GM15510 (cell line): Measurements from ENCODE around the gene RAPGEF6.

Experiments
- POLR2A ChIP-seq: IDR thresholded peaks from 3 replicates; pipeline ENCODE4 v1.6.1; 2011; ENCODE audit warnings: borderline replicate concordance; ENCODE audit not compliant: insufficient read length; ENCODE audit errors: extremely low read depth

The RAPGEF6 gene

DNA sequence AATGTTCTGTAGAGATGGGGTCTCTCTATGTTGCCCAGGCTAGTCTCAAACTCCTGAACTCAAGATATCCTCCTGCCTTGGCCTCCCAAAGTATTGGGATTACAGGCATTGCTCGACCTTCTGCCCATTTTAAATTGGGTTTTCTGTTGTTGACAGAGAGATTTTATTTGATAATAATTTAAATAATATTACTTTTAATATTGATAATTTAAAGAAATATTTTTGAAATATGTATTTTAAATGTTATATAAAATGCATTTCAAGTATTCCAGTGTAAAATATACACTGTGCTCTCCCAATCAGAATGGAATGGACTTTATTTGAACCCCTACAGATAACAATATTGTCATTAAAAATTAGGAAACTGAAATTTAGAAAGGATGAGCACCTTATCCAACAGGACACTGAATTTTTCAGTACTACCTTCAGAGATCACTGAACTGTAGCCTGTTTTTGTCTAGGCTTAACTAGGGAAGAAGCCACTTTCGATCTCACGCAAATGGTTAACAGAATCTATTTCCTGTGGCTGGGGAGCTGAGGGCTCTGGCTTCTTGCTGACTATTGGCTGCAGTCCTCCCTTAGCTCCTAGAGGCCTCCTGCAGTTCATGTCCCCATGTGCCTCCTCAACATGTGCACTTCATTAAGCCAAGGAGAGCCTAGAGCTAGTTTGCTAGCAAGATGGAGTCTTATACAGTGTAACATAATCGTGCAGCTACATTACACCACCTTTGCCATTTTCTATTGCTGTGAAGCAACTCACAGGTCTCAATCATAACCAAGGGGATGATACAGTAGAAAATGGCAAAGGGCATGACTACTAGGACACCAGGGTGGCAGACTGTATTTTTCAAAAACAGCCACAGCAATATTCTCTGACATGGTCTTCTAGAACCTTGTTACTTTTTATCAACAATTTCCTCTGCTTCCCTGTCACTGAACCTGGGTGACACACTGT is 221.1 kb downstream of the RAPGEF6 start:
- no peak for TF ChIP-seq POLR2A

DNA sequence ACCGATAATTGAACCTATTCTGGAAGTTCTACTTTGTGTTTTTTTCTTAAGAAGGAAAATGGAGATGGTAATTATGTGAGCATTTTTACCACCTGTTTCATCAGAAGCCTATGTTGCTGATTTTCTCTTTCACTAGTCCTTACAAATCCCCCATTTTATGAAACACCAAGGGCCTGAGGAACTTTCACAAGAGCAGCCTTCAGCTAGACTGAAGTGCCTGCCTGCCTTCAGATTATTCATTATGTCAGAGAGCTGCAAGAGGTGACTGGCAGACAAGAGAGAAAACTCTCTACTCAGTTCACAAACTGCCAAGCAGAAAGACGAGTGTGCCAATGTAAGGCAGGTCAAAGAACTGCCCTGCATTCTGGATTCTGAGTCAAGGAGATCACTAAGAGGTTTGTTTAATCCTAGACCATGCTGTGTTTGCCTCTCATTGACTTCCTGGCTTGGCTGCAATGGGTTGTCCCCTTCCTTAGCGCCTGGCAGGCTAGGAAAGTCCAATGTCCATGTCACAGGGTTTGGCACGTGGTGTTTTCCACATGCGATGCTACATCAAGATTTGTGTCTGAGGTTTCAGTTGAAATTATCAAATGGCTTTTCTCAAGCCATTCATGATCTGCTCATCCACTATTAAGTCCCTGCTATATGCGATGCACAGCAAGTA is 227.9 kb downstream of the RAPGEF6 start:
- no peak for TF ChIP-seq POLR2A

DNA sequence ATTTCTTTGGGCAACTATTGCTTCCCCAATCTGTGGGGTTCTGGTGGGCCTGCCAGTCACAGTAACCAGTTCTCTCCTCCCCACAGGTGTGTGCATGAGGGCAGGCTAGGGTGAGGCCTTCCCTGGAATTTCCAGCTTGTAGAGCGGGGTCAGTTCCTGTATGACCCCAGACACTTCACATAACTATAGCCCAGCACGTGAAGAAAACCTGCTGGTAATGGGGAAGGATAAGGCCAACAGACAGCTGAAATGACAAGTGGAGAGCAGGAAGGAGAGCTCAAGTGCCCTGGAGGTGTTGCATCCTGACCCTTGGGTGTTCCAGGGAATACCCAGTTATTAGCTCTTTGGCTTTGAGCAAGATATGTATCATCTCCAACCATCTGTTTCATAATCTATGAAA is 229.0 kb downstream of the RAPGEF6 start:
- TF ChIP-seq POLR2A, result no peak

DNA sequence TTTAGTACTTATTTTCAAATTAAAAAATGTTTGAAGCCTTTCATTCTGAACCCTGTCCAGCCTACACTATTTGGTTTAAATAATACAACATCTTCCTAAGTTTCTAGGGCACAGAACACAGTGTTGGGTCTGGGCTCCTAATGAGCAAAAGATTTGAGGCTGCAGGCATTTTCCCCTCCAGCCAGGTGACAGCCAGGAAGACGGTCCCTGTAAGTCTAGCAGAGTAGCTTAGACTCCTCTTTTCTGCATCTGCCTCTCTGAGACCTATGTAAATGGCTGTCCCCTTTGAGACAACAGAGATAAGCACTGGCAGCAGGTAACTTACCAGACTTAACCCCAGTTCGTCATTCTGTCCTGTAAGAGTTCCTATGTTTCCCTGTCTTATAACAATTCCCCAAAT is 229.4 kb downstream of the RAPGEF6 start:
- no peak for TF ChIP-seq POLR2A

DNA sequence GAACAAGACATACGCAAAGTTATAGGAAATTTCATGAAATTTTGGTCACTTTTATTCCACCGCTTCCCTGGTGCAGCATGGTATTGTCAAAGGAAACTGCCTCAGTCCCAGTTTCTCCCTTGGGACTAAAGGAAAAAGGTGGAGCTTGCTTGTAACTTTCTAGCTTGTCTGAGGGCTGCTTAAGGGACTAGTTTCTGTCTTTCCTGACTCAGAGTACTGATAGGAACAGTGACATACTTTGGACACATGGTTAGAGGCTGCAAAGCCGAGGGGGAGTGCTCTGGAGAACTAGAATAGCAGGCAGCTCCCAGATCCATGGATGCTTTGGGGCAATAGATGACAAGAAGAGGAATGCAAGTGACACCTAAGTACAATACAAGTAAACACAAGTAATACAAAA is 234.4 kb downstream of the RAPGEF6 start:
- TF ChIP-seq POLR2A, result no peak

DNA sequence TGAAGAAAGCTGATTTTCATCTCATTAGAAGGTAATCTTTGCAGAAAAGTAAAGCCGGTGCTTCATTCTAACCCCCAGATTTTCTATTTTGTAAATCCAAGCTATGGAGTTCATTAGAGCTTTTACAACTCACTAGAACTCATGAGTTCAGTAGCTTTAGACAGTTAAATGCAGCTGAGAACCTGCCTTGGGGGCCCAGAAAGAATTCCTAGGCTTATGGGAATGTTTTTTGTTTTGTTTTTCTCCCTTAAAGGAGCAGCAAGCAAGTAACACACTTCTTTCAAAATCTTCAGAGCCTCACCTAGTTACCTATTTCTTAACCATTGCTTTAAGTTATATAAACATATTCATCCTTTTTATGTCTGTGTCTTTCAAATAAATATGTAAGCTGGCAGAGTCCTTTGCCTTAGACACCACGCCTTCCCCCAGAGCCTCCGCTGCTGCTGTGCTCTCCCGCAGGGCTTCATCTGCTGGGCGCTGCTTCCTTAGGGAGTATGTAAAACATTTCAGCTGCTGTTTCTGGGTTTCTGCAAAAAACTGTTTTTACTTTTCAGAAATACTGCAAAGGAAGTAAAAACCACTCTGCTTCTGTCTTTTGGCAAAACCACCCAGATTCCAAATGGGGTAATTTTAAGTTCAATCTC is 238.3 kb downstream of the RAPGEF6 start:
- TF ChIP-seq POLR2A, result no peak

DNA sequence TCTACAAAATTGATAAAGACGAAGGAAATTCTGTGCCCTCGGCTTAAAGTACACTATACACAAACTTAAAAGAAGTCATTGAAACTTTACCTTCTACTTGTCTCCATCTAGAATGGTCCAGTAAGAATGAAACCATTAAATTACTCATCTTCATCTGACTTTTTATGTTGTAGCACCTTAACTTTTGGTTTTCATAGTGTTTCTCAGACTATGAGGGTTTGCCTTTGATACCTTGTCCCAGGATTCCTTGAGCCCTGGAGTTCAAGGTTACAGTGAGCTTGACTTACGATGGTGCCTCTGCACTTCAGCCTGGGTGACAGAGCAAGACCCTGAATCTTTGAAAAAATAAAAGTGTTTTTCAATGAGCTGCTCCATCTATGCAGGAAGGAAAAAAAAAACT is 239.0 kb downstream of the RAPGEF6 start:
- no peak for TF ChIP-seq POLR2A

DNA sequence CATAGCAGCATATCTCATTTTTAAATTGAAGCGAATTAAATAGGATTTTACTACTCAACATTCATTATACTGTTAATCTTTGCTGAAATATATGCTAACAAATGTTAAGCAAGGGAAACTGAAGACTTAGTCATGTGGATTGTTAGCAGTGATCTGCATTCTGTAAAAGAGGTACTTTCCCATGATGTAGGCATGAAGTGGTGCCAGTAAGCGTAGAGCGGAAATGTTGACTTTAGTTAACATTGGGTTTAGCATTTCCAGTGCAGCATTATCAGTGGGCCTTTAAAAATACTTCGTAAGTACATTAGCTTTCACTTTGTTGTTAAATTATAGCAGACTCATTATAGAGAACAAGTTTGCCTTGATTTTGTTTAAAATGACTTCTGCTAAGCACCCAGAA is 240.9 kb downstream of the RAPGEF6 start:
- TF ChIP-seq POLR2A, result no peak

DNA sequence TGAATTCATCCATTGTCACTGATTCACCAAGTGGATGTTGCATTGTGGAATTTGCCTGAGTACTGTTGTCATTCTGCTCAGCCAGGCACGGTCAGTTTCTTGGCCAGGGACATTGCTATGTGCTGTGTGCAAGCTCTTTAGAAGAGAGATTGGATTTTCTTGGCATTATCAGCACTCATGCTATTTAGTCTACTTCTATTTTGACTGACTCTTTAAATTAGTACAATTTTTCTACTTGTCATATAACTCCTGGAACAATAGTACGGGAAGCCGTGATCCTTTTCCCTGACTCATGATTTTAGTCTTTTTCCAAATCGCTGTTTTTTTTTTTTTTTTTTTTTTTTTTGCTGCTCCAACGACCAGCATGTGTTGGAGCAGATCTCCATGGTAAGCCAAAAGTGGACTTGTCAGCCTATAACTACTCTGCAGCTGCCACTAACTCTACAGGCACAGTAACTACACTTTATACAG is 241.5 kb downstream of the RAPGEF6 start:
- TF ChIP-seq POLR2A, result no peak

DNA sequence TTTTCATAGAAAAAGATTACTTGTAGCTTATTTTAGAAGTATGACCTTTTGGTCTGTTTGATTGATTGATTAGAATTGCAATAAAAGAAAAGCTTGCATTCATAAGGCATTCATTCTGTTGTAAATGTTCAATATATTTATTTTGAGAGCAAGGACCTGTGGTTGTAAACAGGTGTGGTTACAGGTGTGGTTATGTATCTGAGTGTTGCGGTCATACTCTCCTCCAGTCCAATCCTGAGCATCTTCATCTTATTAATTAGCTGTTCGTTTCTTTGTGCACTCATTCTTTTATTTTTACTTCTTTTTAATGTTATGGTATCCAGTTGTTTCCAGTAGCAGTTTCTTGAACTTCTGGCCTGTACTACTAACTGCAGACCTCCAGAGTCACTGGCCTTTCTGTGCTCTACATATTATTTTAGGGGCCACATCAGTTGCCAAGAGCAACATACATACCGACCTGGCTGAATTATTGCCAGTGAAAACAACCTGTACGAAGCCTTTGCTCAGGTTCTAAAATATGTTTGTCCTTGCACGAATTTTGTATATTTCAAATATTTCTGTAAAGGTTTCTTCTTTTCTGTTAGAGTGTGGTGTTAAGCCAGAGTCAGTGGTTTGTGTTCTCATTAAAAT is 242.4 kb downstream of the RAPGEF6 start:
- TF ChIP-seq POLR2A, result no peak

DNA sequence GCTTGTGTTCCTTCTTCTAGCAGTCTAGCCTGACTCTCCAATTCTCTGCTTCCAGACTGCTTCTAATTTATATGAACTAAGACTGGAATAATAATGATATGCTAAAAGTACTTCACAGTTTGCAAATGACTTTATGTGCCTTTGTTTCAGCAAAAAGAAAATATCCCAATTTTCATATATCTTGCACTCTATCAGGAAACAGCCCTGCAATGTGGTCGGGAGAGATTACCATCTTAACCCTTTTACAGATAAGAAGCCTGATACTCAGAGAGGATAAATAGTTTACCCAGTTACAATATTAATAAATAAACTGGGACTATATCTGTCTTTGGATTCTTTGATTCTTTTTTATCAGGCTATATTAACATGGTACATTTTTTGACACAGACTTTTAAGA is 245.2 kb downstream of the RAPGEF6 start:
- TF ChIP-seq POLR2A, result no peak

DNA sequence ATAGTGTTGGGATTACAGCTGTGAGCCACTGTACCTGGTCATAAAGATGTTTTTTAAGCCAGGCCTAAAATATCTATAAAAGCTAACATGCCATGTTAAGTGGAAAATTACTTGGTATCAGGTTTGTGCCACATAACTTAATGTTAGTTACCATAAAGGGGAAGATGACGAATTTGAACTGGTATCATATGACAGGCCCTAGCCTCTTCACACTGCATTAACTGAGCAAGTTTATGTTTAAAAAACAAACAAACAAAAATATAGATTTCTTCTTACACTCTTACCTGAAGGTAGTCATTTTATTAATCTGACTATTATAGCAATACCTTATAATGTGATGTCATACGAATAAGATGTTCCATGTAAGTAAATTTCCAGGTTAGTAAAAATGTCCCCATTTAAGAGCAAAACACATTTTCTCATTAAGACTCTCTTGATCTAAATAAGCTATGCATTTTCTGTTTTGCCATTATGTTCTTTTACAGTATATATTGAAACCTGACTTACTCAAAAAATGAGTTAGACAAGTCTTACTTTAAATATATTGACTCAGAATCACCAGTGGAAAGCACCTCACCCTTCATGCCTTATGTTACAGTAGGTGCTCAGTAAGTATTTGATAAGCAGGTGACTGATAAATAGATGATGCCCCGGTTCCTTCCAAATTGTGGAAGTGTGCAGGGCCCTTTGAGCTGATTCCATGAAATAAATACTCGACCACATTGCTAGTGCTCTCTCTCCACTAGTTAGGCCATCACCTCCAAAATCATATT is 245.7 kb downstream of the RAPGEF6 start:
- TF ChIP-seq POLR2A, result no peak

DNA sequence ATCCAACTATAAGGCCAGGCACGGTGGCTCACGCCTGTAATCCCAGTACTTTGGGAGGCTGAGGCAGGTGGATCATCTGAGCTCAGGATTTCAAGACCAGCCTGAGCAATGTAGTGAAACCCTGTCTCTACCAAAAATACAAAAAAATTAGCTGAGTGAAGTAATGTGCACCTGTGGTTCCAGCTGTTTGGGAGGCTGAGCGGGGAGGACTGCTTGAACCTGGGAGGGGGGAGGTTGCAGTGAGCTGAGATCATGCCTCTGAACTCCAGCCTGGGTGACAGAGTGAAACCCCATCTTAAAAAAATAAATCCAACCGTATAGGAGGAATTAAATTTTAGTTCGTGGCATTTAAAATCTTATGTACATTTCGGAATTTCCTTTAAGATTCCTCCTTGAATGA is 247.8 kb downstream of the RAPGEF6 start:
- TF ChIP-seq POLR2A, result no peak

DNA sequence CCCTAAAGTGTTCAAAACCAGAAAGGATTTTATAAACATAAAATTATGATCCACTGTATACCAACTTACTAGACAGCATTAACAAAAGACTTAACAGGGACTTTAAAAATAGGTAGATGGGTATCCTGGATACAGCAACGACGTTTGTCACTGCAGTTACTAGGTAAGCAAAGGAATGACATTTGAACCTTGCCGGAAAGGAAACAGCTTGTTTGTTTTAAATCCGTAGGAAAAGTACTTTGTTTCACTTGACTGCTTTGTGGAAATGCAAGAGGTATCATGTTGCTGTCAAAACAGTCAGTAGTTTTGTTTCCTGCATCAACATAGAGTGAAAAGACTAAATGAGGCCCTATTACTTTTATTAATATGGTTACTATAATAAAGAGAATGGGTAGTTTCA is 248.2 kb downstream of the RAPGEF6 start:
- no peak for TF ChIP-seq POLR2A

DNA sequence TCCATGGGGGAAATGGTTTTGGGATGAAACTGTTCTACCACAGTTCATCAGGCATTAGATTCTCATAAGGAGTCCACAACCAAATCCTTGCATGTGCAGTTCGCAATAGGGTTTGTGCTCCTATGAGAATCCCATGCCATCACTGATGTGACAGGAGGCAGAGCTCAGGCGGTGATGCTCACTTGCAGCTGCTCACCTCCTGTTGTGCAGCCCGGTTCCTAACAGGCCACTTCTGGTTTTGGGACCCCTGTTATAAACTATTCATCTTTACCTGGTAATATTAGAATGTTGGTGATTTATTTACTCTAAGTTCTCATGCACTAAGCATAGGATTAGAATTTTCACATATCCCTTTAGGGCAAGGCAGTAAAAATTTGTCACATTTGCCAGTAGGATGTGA is 248.9 kb downstream of the RAPGEF6 start:
- no peak for TF ChIP-seq POLR2A

DNA sequence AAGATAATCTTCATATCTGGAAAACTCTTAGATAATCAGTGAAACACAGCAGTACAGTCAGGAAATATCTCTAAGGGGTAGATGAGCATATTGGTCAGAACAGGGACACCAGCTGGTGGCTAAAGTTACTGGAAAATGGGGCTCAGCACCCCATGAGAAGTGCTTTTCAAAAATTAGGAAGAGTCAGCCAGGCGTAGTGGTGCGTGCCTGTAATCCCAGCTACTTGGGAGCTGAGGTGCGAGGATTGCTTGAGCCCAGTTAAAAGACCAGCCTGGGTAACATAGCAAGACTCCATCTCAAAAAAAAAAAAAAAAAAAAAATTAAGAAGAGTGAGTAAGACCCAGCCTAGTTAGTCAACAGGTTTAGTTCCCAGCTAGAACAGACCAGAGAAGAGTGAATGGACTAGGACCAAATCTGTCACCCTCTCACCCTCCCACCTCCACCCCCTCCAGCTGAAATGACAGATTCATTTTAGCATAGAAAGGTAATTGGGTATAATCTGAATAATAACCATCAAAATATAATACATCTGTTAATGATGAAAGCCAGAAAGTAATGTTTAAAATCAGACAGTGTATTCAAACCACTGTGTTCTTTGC is 250.3 kb downstream of the RAPGEF6 start:
- no peak for TF ChIP-seq POLR2A
